Keratinocyte (primary cell): ENCODE data around the gene GBP7.

Experiments
- EZH2 ChIP-seq: IDR thresholded peaks from one replicate; pipeline ENCODE4 v1.6.1; 2012; ENCODE audit warnings: inconsistent platforms, mild to moderate bottlenecking, low read length, moderate library complexity
- TF ChIP-seq, protein P1 (sequence below), 3 experiments: IDR thresholded peaks in 1 of 3; conservative IDR thresholded peaks in 1 of 3; optimal IDR thresholded peaks in 1 of 3; 2 replicates in 2 of 3; 3 replicates in 1 of 3; pipeline versions ENCODE3 to v1.5.1; 2011; ENCODE audit warnings: low read length in 3 of 3, mild to moderate bottlenecking in 3 of 3, moderate library complexity in 2 of 3, control low read depth in 1 of 3, inconsistent platforms in 1 of 3; ENCODE audit not compliant: insufficient read depth in 2 of 3; ENCODE audit errors: extremely low read depth in 1 of 3

DNA sequence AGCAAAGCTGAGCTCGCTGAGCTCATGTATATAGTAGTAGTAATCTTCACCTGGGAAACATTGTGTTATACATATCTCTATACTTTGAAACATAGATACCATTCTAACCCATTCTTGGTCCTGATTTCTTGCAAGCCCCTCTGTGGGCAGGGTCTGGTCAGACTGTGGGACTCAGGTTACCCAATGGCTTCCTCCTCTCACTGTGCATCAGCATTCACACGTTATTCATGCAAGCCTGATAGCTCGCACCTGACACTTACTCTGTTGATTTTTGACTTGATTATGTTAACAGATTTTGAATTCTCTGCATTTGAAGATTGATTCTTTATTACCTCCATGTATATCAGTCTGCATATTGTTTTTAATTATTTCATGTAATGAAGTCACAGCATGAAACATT lies 1.3 kb downstream of the GBP7 start:
- TF ChIP-seq, protein P1, sequence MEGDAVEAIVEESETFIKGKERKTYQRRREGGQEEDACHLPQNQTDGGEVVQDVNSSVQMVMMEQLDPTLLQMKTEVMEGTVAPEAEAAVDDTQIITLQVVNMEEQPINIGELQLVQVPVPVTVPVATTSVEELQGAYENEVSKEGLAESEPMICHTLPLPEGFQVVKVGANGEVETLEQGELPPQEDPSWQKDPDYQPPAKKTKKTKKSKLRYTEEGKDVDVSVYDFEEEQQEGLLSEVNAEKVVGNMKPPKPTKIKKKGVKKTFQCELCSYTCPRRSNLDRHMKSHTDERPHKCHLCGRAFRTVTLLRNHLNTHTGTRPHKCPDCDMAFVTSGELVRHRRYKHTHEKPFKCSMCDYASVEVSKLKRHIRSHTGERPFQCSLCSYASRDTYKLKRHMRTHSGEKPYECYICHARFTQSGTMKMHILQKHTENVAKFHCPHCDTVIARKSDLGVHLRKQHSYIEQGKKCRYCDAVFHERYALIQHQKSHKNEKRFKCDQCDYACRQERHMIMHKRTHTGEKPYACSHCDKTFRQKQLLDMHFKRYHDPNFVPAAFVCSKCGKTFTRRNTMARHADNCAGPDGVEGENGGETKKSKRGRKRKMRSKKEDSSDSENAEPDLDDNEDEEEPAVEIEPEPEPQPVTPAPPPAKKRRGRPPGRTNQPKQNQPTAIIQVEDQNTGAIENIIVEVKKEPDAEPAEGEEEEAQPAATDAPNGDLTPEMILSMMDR (optimal IDR thresholded peaks at IDR 0.05 in 1 of 3, IDR thresholded peaks at IDR 0.05 in 1 of 3, conservative IDR thresholded peaks at IDR 0.05 in 1 of 3; ENCODE audit: extremely low read depth in 1 of 3, insufficient read depth in 2 of 3, low read length in 3 of 3): no peak
- no peak for TF ChIP-seq EZH2
